H9 (cell line): ENCODE results near the gene ATP8B4. TPM values are rescaled to one million over a fixed set of nuclear protein-coding genes. Genes with fewer than 3 reads are reported as not detected.

ENCODE experiments used
- DNase-seq: peaks from one replicate; pipeline ENCODE4 v3.0.0-alpha.2; 2017
- H2AFZ ChIP-seq: one replicate; pipeline ENCODE4 v1.6.1; 2013; ENCODE audit warnings: mild to moderate bottlenecking, low read length, control low read depth, moderate library complexity
- H2AK5ac ChIP-seq: 2 replicates; pipeline ENCODE4 v1.6.1; 2013; ENCODE audit warnings: low read length, control low read depth, mixed read lengths; ENCODE audit not compliant: insufficient read length
- H2BK120ac ChIP-seq: one replicate; pipeline ENCODE4 v1.6.1; 2013; ENCODE audit warnings: low read depth, mild to moderate bottlenecking, low read length, control low read depth, inconsistent platforms; ENCODE audit not compliant: poor library complexity, severe bottlenecking
- H2BK12ac ChIP-seq: 2 replicates; pipeline ENCODE4 v1.6.1; 2013; ENCODE audit warnings: low read length, control low read depth, mixed read lengths, low read depth; ENCODE audit not compliant: insufficient read length
- H2BK15ac ChIP-seq: 2 replicates; pipeline ENCODE4 v1.6.1; 2013; ENCODE audit warnings: low read depth, low read length, control low read depth
- H2BK20ac ChIP-seq: one replicate; pipeline ENCODE4 v1.6.1; 2013; ENCODE audit warnings: low read depth, mild to moderate bottlenecking, low read length, control low read depth, inconsistent platforms; ENCODE audit not compliant: poor library complexity, severe bottlenecking
- H2BK5ac ChIP-seq: 2 replicates; pipeline ENCODE4 v1.6.1; 2013; ENCODE audit warnings: low read length, control low read depth, mixed read lengths; ENCODE audit not compliant: insufficient read length
- H3K14ac ChIP-seq: 2 replicates; pipeline ENCODE4 v1.6.1; 2013; ENCODE audit warnings: low read length, control low read depth; ENCODE audit not compliant: insufficient read depth
- H3K18ac ChIP-seq: 2 replicates; pipeline ENCODE4 v1.6.1; 2013; ENCODE audit warnings: low read depth, mild to moderate bottlenecking, mixed read lengths, low read length, control low read depth; ENCODE audit not compliant: insufficient read length
- H3K23ac ChIP-seq: 2 replicates; pipeline ENCODE4 v1.6.1; 2013; ENCODE audit warnings: low read length, control low read depth, mixed read lengths, low read depth; ENCODE audit not compliant: insufficient read length
- H3K23me2 ChIP-seq: 2 replicates; pipeline ENCODE4 v1.6.1; 2013; ENCODE audit warnings: low read depth, mild to moderate bottlenecking, mixed read lengths, low read length, control low read depth; ENCODE audit not compliant: insufficient read length, poor library complexity, severe bottlenecking
- H3K27ac ChIP-seq: 2 replicates; pipeline ENCODE4 v1.5.1; 2013; ENCODE audit warnings: low read length, control low read depth, mixed read lengths, low read depth; ENCODE audit not compliant: insufficient read length
- H3K27me3 ChIP-seq: 2 replicates; pipeline ENCODE4 v1.6.1; 2013; ENCODE audit warnings: low read length, control low read depth, inconsistent platforms; ENCODE audit not compliant: insufficient read depth
- H3K4ac ChIP-seq: 2 replicates; pipeline ENCODE4 v1.6.1; 2013; ENCODE audit warnings: low read depth, mild to moderate bottlenecking, control low read depth, inconsistent platforms, low read length, moderate library complexity
- H3K4me1 ChIP-seq: 2 replicates; pipeline ENCODE4 v1.6.1; 2013; ENCODE audit warnings: low read length, control low read depth, inconsistent platforms; ENCODE audit not compliant: insufficient read depth
- H3K4me2 ChIP-seq: 2 replicates; pipeline ENCODE4 v1.6.1; 2013; ENCODE audit warnings: low read length, control low read depth, mixed read lengths; ENCODE audit not compliant: insufficient read length, insufficient read depth
- H3K56ac ChIP-seq: 2 replicates; pipeline ENCODE4 v1.6.1; 2013; ENCODE audit warnings: low read depth, mild to moderate bottlenecking, mixed read lengths, low read length, control low read depth; ENCODE audit not compliant: insufficient read length
- H3K79me1 ChIP-seq: 2 replicates; pipeline ENCODE4 v1.6.1; 2013; ENCODE audit warnings: low read depth, mild to moderate bottlenecking, moderate library complexity, low read length, control low read depth, inconsistent platforms; ENCODE audit not compliant: insufficient read depth, poor library complexity, severe bottlenecking
- H3K79me2 ChIP-seq: 2 replicates; pipeline ENCODE4 v1.6.1; 2013; ENCODE audit warnings: low read length, control low read depth, inconsistent platforms; ENCODE audit not compliant: insufficient read depth
- H3K9ac ChIP-seq: 2 replicates; pipeline ENCODE4 v1.6.1; 2013; ENCODE audit warnings: low read length, control low read depth, mixed read lengths; ENCODE audit not compliant: insufficient read length; ENCODE audit errors: extremely low read depth
- H3K9me3 ChIP-seq: one replicate; pipeline ENCODE4 v1.6.1; 2013; ENCODE audit warnings: low read depth, low read length, inconsistent platforms; ENCODE audit not compliant: control insufficient read depth
- H3T11ph ChIP-seq: one replicate; pipeline ENCODE4 v1.6.1; 2013; ENCODE audit warnings: mild to moderate bottlenecking, low read length, control low read depth, inconsistent platforms
- H4K20me1 ChIP-seq: one replicate; pipeline ENCODE4 v1.6.1; 2013; ENCODE audit not compliant: control insufficient read depth, insufficient read length, insufficient read depth
- H4K5ac ChIP-seq: 2 replicates; pipeline ENCODE4 v1.6.1; 2013; ENCODE audit warnings: low read depth, mild to moderate bottlenecking, mixed read lengths, low read length, control low read depth; ENCODE audit not compliant: insufficient read length
- H4K8ac ChIP-seq: replicated peaks from 2 replicates; pipeline ENCODE4 v1.6.1; 2013; ENCODE audit warnings: low read length, control low read depth, mixed read lengths, low read depth; ENCODE audit not compliant: insufficient read length
- H4K91ac ChIP-seq: 2 replicates; pipeline ENCODE4 v1.6.1; 2013; ENCODE audit warnings: low read depth, mild to moderate bottlenecking, moderate library complexity, mixed read lengths, low read length, control low read depth; ENCODE audit not compliant: insufficient read length
- H3K27ac Mint-ChIP-seq, 3 experiments: 2 replicates in 2 of 3; 3 replicates in 1 of 3; pipeline ENCODE4 v1.8.0; 2020 to 2021; ENCODE audit warnings: mixed read lengths in 3 of 3, mild to moderate bottlenecking in 1 of 3, moderate library complexity in 1 of 3
- H3K27me3 Mint-ChIP-seq: 2 replicates; pipeline ENCODE4 v1.8.0; 2021; ENCODE audit warnings: low read depth, mild to moderate bottlenecking, moderate library complexity, mixed read lengths
- H3K36me3 Mint-ChIP-seq, 3 experiments: 2 replicates in 2 of 3; 3 replicates in 1 of 3; pipeline ENCODE4 v1.8.0; 2020 to 2021; ENCODE audit warnings: low read depth in 3 of 3, mixed read lengths in 3 of 3; ENCODE audit not compliant: insufficient read depth in 1 of 3
- H3K4me1 Mint-ChIP-seq, 2 experiments: 2 replicates each; pipeline ENCODE4 v1.8.0; 2020; ENCODE audit warnings: mixed read lengths in 2 of 2
- H3K4me3 Mint-ChIP-seq, 2 experiments: 2 replicates in 1 of 2; 3 replicates in 1 of 2; pipeline ENCODE4 v1.8.0; 2020 to 2021; ENCODE audit warnings: mild to moderate bottlenecking in 2 of 2, mixed read lengths in 2 of 2, moderate library complexity in 1 of 2
- H3K9me3 Mint-ChIP-seq, 2 experiments: 2 replicates in 1 of 2; 3 replicates in 1 of 2; pipeline ENCODE4 v1.8.0; 2020; ENCODE audit warnings: mild to moderate bottlenecking in 2 of 2, mixed read lengths in 2 of 2, moderate library complexity in 1 of 2
- CTCF ChIP-seq: fragments of 200-600 bp; sonication (generic); conservative IDR thresholded peaks from 3 replicates; pipeline ENCODE4 v1.8.0; 2021; ENCODE audit warnings: antibody characterized with exemption, mild to moderate bottlenecking
- WGBS: extraction: QIAGEN DNeasy Blood & Tissue Kit; methylation state at CpG from one replicate; pipeline ENCODE4 v1.1.7; 2013; ENCODE audit warnings: missing lambda C conversion rate, low lambda C conversion rate, mixed read lengths; ENCODE audit not compliant: insufficient read length; ENCODE audit errors: extremely low coverage; 5-methylcytosine and 5-hydroxymethylcytosine counted together
- total RNA-seq: library from RNA; stranded (reverse); gene quantifications from 2 replicates; pipeline ENCODE4 v1.2.1, GENCODE V29; 2021

ATP8B4 gene
- total RNA-seq, 1 experiment from 2014 or later, result 0.52 TPM

GRCh38 chr15:49916998-49917397 is 202.0 kb downstream of the ATP8B4 start:
- Histone ChIP-seq H4K91ac (no peak overlapping the region), H2BK20ac (no peak overlapping the region), H3K56ac (no peak overlapping the region), H3K4me1 (no peaks in the 10 kb centered on the region), H3K79me2 (no peaks in the 10 kb centered on the region), H3K9me3 (no peaks in the 10 kb centered on the region), H4K20me1 (no peaks in the 10 kb centered on the region), H3K23ac (no peak overlapping the region), H2BK15ac (no peak overlapping the region), H3K23me2 (no peaks in the 10 kb centered on the region), H3T11ph (no peak overlapping the region), H2BK120ac (no peak overlapping the region), H3K9ac (no peak overlapping the region), H2BK5ac (no peak overlapping the region), H3K4me2 (no peak overlapping the region), H3K14ac (no peak overlapping the region), H4K8ac (no peak overlapping the region), H3K79me1 (no peaks in the 10 kb centered on the region), H3K18ac (no peak overlapping the region), H2BK12ac (no peak overlapping the region), H4K5ac (no peak overlapping the region), H2AK5ac (no peak overlapping the region), H2AFZ (no peak overlapping the region), H3K4ac (no peak overlapping the region), H3K27ac (no peak overlapping the region), H3K27me3 (no peaks in the 10 kb centered on the region)
- Mint-ChIP-seq H3K4me3 (no peak overlapping the region), H3K27ac (peak overlapping the region in 1 of 3 experiments; percentile 7; a peak in 1 of 7 replicates), H3K27me3 (no peaks in the 10 kb centered on the region), H3K36me3 (no peaks in the 10 kb centered on the region), H3K9me3 (no peaks in the 10 kb centered on the region; a peak in 1 of 5 replicates), H3K4me1 (peaks cover 6 to 7% of the 10 kb centered on the region in 2 experiments; a peak in 3 of 4 replicates)
- no CpG with 5 or more reads among the region's 2 CpGs for WGBS
- no peak for DNase-seq
- TF ChIP-seq CTCF, result no peak
